SU-DHL-6 (cell line): ENCODE results near the gene CAMK1D.
"Not testable (repeated sequence)": the region's sequence is repeated elsewhere in the genome, so short reads cannot be mapped to it uniquely, and the experiment has no call there.

ENCODE experiments used
- H2AFZ ChIP-seq: fragments of 200-600 bp; sonication (generic); 2 replicates; pipeline ENCODE4 v1.6.1; 2014; ENCODE audit warnings: low read depth, mild to moderate bottlenecking, moderate library complexity, mixed read lengths, antibody characterized with exemption, low read length; ENCODE audit not compliant: severe bottlenecking
- H3F3A ChIP-seq: fragments of 200-600 bp; shearing (Covaris generic); 2 replicates; pipeline ENCODE4 v1.6.0; 2016; ENCODE audit warnings: antibody characterized with exemption, mild to moderate bottlenecking; ENCODE audit not compliant: insufficient read depth
- H3K27ac ChIP-seq: fragments of 200-600 bp; sonication (generic); 2 replicates; pipeline ENCODE4 v1.5.1; 2016; ENCODE audit warnings: low read depth, mild to moderate bottlenecking, low read length, moderate library complexity, mixed read lengths
- H3K27me3 ChIP-seq: fragments of 200-600 bp; sonication (generic), shearing (Covaris generic); 2 replicates; pipeline ENCODE4 v1.6.0; 2014; ENCODE audit warnings: mild to moderate bottlenecking, low read length
- H3K36me3 ChIP-seq: fragments of 200-600 bp; sonication (generic); 2 replicates; pipeline ENCODE4 v1.6.1; 2014; ENCODE audit warnings: mild to moderate bottlenecking, low read length, mixed read lengths
- H3K4me2 ChIP-seq: fragments of 300-600, 200-600 bp; shearing (Covaris generic), sonication (generic); 2 replicates; pipeline ENCODE4 v1.6.0; 2014; ENCODE audit warnings: low read length, low read depth, mild to moderate bottlenecking; ENCODE audit not compliant: poor library complexity, severe bottlenecking
- H3K4me3 ChIP-seq: fragments of 200-600 bp; sonication (generic); 2 replicates; pipeline ENCODE4 v1.5.1; 2014; ENCODE audit warnings: antibody characterized with exemption, low read length, mild to moderate bottlenecking, mixed read lengths; ENCODE audit not compliant: insufficient read depth, poor library complexity, severe bottlenecking
- H3K79me2 ChIP-seq: fragments of 200-600 bp; sonication (generic); 2 replicates; pipeline ENCODE4 v1.6.1; 2014; ENCODE audit warnings: mild to moderate bottlenecking, low read length, moderate library complexity; ENCODE audit not compliant: insufficient read depth
- H3K9ac ChIP-seq: fragments of 200-600 bp; sonication (generic); 2 replicates; pipeline ENCODE4 v1.7.0; 2014; ENCODE audit warnings: mild to moderate bottlenecking, low read length
- H3K9me2 ChIP-seq: fragments of 200-600 bp; sonication (generic); replicated peaks from 2 replicates; pipeline ENCODE4 v1.6.1; 2014; ENCODE audit warnings: low read length; ENCODE audit not compliant: insufficient read depth
- H3K9me3 ChIP-seq: fragments of 200-600 bp; sonication (generic); 2 replicates; pipeline ENCODE4 v1.6.1; 2014; ENCODE audit warnings: low read length, mixed read lengths; ENCODE audit not compliant: insufficient read depth
- H4K20me1 ChIP-seq: fragments of 200-600 bp; sonication (generic); 2 replicates; pipeline ENCODE4 v1.6.1; 2014; ENCODE audit warnings: low read depth, mild to moderate bottlenecking, antibody characterized with exemption, low read length, moderate library complexity, mixed read lengths
- CTCF ChIP-seq: fragments of 200-600 bp; sonication (generic); IDR thresholded peaks from one replicate; pipeline ENCODE4 v1.5.1; 2017; ENCODE audit warnings: antibody characterized with exemption, mild to moderate bottlenecking, low read length, moderate library complexity; ENCODE audit not compliant: insufficient read depth, poor library complexity, severe bottlenecking
- EZH2phosphoT487 ChIP-seq: fragments of 200-600 bp; sonication (generic), shearing (Covaris generic); conservative IDR thresholded peaks from 2 replicates; pipeline ENCODE4 v1.6.1; 2018; ENCODE audit warnings: mild to moderate bottlenecking, antibody characterized with exemption, low read length, moderate library complexity, mixed read lengths

CAMK1D gene

GRCh38 chr10:12721334-12721733 lies 372.0 kb downstream of the CAMK1D start:
- H3K9me2 ChIP-seq, result no peaks in the 10 kb centered on the region
- no peak overlapping the region for H3K4me2 ChIP-seq
- peaks cover 29% of the 10 kb centered on the region; the same call in 1 of the 2 replicates for H3K79me2 ChIP-seq
- H2AFZ ChIP-seq, result no peak overlapping the region
- TF ChIP-seq CTCF (no peak), EZH2phosphoT487 (no peak)
- no peaks in the 10 kb centered on the region for H3K9me3 ChIP-seq
- H3K27ac ChIP-seq, result no peak overlapping the region
- no peak overlapping the region for H3K9ac ChIP-seq
- no peaks in the 10 kb centered on the region for H4K20me1 ChIP-seq
- no peaks in the 10 kb centered on the region for H3F3A ChIP-seq
- H3K36me3 ChIP-seq, result no peaks in the 10 kb centered on the region
- H3K4me3 ChIP-seq, result no peak overlapping the region
- no peaks in the 10 kb centered on the region for H3K27me3 ChIP-seq

DNA sequence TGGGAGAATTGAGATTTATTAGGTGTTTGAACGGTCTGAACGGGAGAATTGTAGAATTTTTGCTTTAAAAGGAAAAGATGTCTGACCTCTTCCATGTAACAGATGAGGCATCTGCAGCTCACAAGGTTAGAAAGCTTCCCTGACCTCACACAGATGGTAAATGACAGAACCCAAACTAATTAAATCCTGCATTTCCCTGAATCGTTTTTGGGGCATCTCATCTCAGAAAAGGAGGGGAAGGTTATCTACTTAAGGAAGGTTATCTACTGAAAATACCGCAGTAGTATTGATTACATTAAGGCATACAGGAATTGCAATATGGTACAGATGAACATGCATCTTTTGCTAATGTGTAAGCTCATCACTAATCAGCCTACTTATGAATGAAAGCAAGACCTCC lies 373.9 kb downstream of the CAMK1D start:
- no peaks in the 10 kb centered on the region for H3F3A ChIP-seq
- no peak overlapping the region for H3K9ac ChIP-seq
- H3K27ac ChIP-seq, result no peak overlapping the region
- H3K27me3 ChIP-seq, result no peaks in the 10 kb centered on the region
- peaks cover 20% of the 10 kb centered on the region; the same call in 1 of the 2 replicates for H3K79me2 ChIP-seq
- no peaks in the 10 kb centered on the region for H4K20me1 ChIP-seq
- no peak overlapping the region for H2AFZ ChIP-seq
- H3K9me3 ChIP-seq, result no peaks in the 10 kb centered on the region
- H3K4me2 ChIP-seq, result no peak overlapping the region
- TF ChIP-seq CTCF (no peak), EZH2phosphoT487 (no peak)
- H3K36me3 ChIP-seq, result no peaks in the 10 kb centered on the region
- H3K9me2 ChIP-seq, result no peaks in the 10 kb centered on the region
- H3K4me3 ChIP-seq, result no peak overlapping the region

GRCh38 chr10:12724807-12725579 lies 375.6 kb downstream of the CAMK1D start:
- TF ChIP-seq CTCF (no peak), EZH2phosphoT487 (no peak)
- H3K9me3 ChIP-seq, result no peaks in the 10 kb centered on the region
- no peak overlapping the region for H3K4me2 ChIP-seq
- no peaks in the 10 kb centered on the region for H3F3A ChIP-seq
- H3K36me3 ChIP-seq, result no peaks in the 10 kb centered on the region
- H3K4me3 ChIP-seq, result no peak overlapping the region
- peaks cover 22% of the 10 kb centered on the region; the same call in 1 of the 2 replicates for H3K79me2 ChIP-seq
- no peak overlapping the region for H2AFZ ChIP-seq
- H3K9me2 ChIP-seq, result no peaks in the 10 kb centered on the region
- H3K27me3 ChIP-seq, result no peaks in the 10 kb centered on the region
- H4K20me1 ChIP-seq, result no peaks in the 10 kb centered on the region; the same call in 1 of the 2 replicates
- H3K9ac ChIP-seq, result no peak overlapping the region
- H3K27ac ChIP-seq, result no peak overlapping the region

GRCh38 chr10:12725580-12725888 lies 376.2 kb downstream of the CAMK1D start:
- H3K4me3 ChIP-seq, result not testable (repeated sequence)

More at GRCh38 chr10:12725580-12725888, 376.2 kb downstream of the CAMK1D start:
- H3K4me2 ChIP-seq, H3K9ac ChIP-seq, H3F3A ChIP-seq, H3K27ac ChIP-seq, H3K36me3 ChIP-seq, H3K27me3 ChIP-seq, H3K9me2 ChIP-seq, H3K9me3 ChIP-seq, H2AFZ ChIP-seq, H4K20me1 ChIP-seq: not testable (repeated sequence)
- peaks cover 22% of the 10 kb centered on the region; the same call in 1 of the 2 replicates for H3K79me2 ChIP-seq
